Thyroid gland (tissue), 4 donors: ENCODE data around the gene C20orf141.

Source experiments
- CTCF ChIP-seq, 6 experiments: fragments of 200-600 bp in 3 of 6; fragments of 450-650 bp in 3 of 6; sonication (generic) in 3 of 6; IDR thresholded peaks; one replicate each; pipeline ENCODE4 v1.5.1; 2016 to 2019; ENCODE audit warnings: antibody characterized with exemption in 6 of 6, mild to moderate bottlenecking in 2 of 6, inconsistent platforms in 1 of 6, moderate library complexity in 1 of 6
- POLR2A ChIP-seq, 2 donors: fragments of 450-650 bp; IDR thresholded peaks; one replicate each; pipeline ENCODE4 v1.6.1; 2017; ENCODE audit warnings: antibody characterized with exemption in 2 of 2, mild to moderate bottlenecking in 2 of 2, moderate library complexity in 1 of 2

- TF ChIP-seq CTCF (IDR thresholded peaks at IDR 0.05) = no peak
- no peak for TF ChIP-seq POLR2A (IDR thresholded peaks at IDR 0.05)
Measured at GRCh38 chr20:2820084-2820895, 5.5 kb downstream of the C20orf141 start.
